NOMO-1 (cell line): ENCODE data around the gene NECTIN2.
"Not testable (repeated sequence)": the region's sequence is repeated elsewhere in the genome, so short reads cannot be mapped to it uniquely, and the experiment has no call there.

ENCODE experiments used
- DNase-seq, 2 experiments: peaks; one replicate each; lab custom pipeline; 2025; ENCODE audit not compliant: unreplicated experiment in 2 of 2; lab: John Stamatoyannopoulos, UW

NECTIN2 gene

GRCh38 chr19:44816301-44816700 is 29.8 kb upstream of the NECTIN2 start:
- DNase-seq = no peak

- no peak for DNase-seq
Measured at GRCh38 chr19:44817725-44818465, 28.2 kb upstream of the NECTIN2 start.

- DNase-seq = no peak
Measured at GRCh38 chr19:44818466-44819031, 27.5 kb upstream of the NECTIN2 start.

GRCh38 chr19:44819246-44819832 is 26.8 kb upstream of the NECTIN2 start:
- DNase-seq = no peak

GRCh38 chr19:44820648-44821609 is 25.2 kb upstream of the NECTIN2 start:
- DNase-seq = no peak

GRCh38 chr19:44822177-44822576 is 23.9 kb upstream of the NECTIN2 start:
- no peak for DNase-seq

GRCh38 chr19:44822670-44823372 is 23.3 kb upstream of the NECTIN2 start:
- no peak for DNase-seq

- DNase-seq = no peak
Measured at GRCh38 chr19:44823373-44823698, 22.8 kb upstream of the NECTIN2 start.

GRCh38 chr19:44824761-44825160 is 21.3 kb upstream of the NECTIN2 start:
- DNase-seq = no peak

GRCh38 chr19:44832875-44833274 is 13.2 kb upstream of the NECTIN2 start:
- DNase-seq = not testable (repeated sequence)

- not testable (repeated sequence) for DNase-seq
Measured at GRCh38 chr19:44834399-44834798, 11.7 kb upstream of the NECTIN2 start.

GRCh38 chr19:44839276-44839675 is 6.8 kb upstream of the NECTIN2 start:
- no peak for DNase-seq

GRCh38 chr19:44840811-44841210 is 5.3 kb upstream of the NECTIN2 start:
- no peak for DNase-seq

GRCh38 chr19:44841231-44841630 is 4.9 kb upstream of the NECTIN2 start:
- DNase-seq = no peak

GRCh38 chr19:44845286-44845611 is 848 bp upstream of the NECTIN2 start:
- DNase-seq = no peak

GRCh38 chr19:44846455-44847143 is 502 bp downstream of the NECTIN2 start:
- no peak for DNase-seq

GRCh38 chr19:44847144-44848035 is 1.3 kb downstream of the NECTIN2 start:
- no peak for DNase-seq

- no peak for DNase-seq
Measured at GRCh38 chr19:44848036-44848811, 2.1 kb downstream of the NECTIN2 start.
